Daoy (cell line): ENCODE results near the gene DDR2. TPM values are rescaled to one million over a fixed set of nuclear protein-coding genes. Genes with fewer than 3 reads are reported as not detected.

Source experiments
- DNase-seq: peaks from one replicate; pipeline ENCODE4 v3.0.0-alpha.2; 2015; ENCODE audit warnings: low read depth
- total RNA-seq: library from RNA; depleted of rRNA; stranded (reverse); fragments of >200 nt; shearing (Covaris generic); gene quantifications from 2 replicates; pipeline ENCODE4 v1.2.3, GENCODE V29; 2014; rRNA removed

DDR2 gene
- total RNA-seq, 1 experiment from 2014 or later = 17.8 TPM

- no peak for DNase-seq
These were observed 200.2 kb downstream of the DDR2 start for GRCh38 chr1:162832470-162832869.

DNA sequence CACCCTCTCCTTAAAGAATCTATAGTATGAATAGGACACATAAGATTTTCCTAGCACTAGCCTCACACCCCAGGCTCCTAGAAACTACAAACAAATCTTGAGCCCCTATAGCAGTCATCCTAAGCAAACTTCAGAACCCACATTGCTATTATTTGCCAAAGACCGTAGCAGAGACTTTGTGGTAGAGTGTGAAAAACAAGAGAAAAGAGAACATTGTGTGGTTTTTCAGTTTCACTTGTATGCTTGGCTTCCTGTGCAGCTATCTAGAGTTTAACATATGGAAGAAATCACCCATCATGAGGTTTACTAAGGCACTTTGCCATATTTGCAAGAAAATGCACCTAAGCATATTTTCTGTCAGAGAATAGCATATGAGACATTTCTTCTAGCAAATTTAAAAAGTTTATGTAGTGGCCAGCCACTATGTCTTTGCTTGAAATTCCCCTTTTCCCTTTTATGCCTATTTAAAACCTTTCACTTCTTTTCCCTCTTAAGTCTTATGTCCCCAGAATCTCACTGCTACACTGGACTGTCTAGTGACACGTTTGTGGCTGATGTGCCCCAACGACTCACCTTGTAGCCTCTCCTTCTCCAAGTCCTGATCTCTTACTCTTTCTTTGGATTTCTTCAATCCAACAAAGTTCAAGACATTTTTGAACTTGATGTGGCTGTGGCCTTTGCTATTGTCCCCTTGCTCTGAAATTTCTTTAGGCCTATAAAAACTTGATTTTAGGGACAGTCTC lies 203.1 kb downstream of the DDR2 start:
- DNase-seq = no peak

Other genes with a start within 250 kb of the DDR2 start
- gene SH2D1B, start 220.3 kb upstream of the DDR2 start, total RNA-seq = 0.06 and 1.1 TPM in 2 replicates
- gene UHMK1, start 134.6 kb upstream of the DDR2 start, total RNA-seq = 92.7 and 94.6 TPM in 2 replicates
- gene UAP1, start 70.7 kb upstream of the DDR2 start, total RNA-seq = 237 and 248 TPM in 2 replicates
- 10.6 and 11.8 TPM in 2 replicates for gene HSD17B7, start 158.2 kb downstream of the DDR2 start, total RNA-seq
- gene CCDC190, start 228.7 kb downstream of the DDR2 start, total RNA-seq = 1.4 and 2.7 TPM in 2 replicates